HCT116 (cell line): ENCODE results near the gene PKN3.
"Not testable (repeated sequence)": the region's sequence is repeated elsewhere in the genome, so short reads cannot be mapped to it uniquely, and the experiment has no call there.

Experiments
- CTCF ChIP-seq, 3 experiments: fragments of 200-600 bp in 1 of 3; sonication (generic) in 1 of 3; IDR thresholded peaks in 2 of 3; conservative IDR thresholded peaks in 1 of 3; 2 replicates each; pipeline ENCODE4 v1.5.1; 2012 to 2017; ENCODE audit warnings: low read depth in 2 of 3, low read length in 2 of 3, antibody characterized with exemption in 1 of 3, borderline replicate concordance in 1 of 3, control low read depth in 1 of 3, mild to moderate bottlenecking in 1 of 3, mixed read lengths in 1 of 3, mixed run types in 1 of 3, moderate library complexity in 1 of 3; ENCODE audit not compliant: insufficient read depth in 1 of 3
- EZH2 ChIP-seq: fragments of 200-600 bp; sonication (generic); IDR thresholded peaks from 2 replicates; pipeline ENCODE4 v1.6.1; 2017; ENCODE audit warnings: antibody characterized with exemption, mixed run types
- EZH2phosphoT487 ChIP-seq: fragments of 200-600 bp; IDR thresholded peaks from 2 replicates; pipeline ENCODE4 v1.6.1; 2018; ENCODE audit warnings: antibody characterized with exemption, borderline replicate concordance
- FOSL1 ChIP-seq: IDR thresholded peaks from 2 replicates; pipeline ENCODE4 v1.6.1; 2012; ENCODE audit warnings: low read depth
- JUND ChIP-seq: IDR thresholded peaks from 2 replicates; pipeline ENCODE4 v1.6.1; 2012
- POLR2A ChIP-seq: IDR thresholded peaks from 2 replicates; pipeline ENCODE4 v1.7.0; 2011; ENCODE audit warnings: borderline replicate concordance; ENCODE audit not compliant: insufficient read depth, insufficient read length; ENCODE audit errors: extremely low read depth
- POLR2AphosphoS5 ChIP-seq: IDR thresholded peaks from 2 replicates; pipeline ENCODE4 v1.6.1; 2011; ENCODE audit warnings: mild to moderate bottlenecking, low read depth, low read length, moderate library complexity
- TCF7L2 ChIP-seq: IDR thresholded peaks from 2 replicates; pipeline ENCODE4 v1.7.0; 2011; ENCODE audit warnings: borderline replicate concordance, inconsistent platforms; ENCODE audit not compliant: insufficient read depth, insufficient read length; ENCODE audit errors: extremely low read depth
- YY1 ChIP-seq: IDR thresholded peaks from 2 replicates; pipeline ENCODE4 v1.6.1; 2011; ENCODE audit warnings: low read length, low read depth, moderate library complexity, mild to moderate bottlenecking; ENCODE audit not compliant: insufficient replicate concordance; ENCODE audit errors: extremely low read depth
- ZNF274 ChIP-seq: fragments of 200-500 bp; sonication (Bioruptor generic); IDR thresholded peaks from 2 replicates; pipeline ENCODE4 v1.6.1; 2014; ENCODE audit warnings: mild to moderate bottlenecking, low read depth, low read length, inconsistent platforms
- TF ChIP-seq, protein P1 (sequence below): IDR thresholded peaks from 2 replicates; pipeline ENCODE4 v1.6.1; 2012
- TF ChIP-seq, protein P2 (sequence below): IDR thresholded peaks from 2 replicates; pipeline ENCODE4 v1.6.1; 2012

DNA sequence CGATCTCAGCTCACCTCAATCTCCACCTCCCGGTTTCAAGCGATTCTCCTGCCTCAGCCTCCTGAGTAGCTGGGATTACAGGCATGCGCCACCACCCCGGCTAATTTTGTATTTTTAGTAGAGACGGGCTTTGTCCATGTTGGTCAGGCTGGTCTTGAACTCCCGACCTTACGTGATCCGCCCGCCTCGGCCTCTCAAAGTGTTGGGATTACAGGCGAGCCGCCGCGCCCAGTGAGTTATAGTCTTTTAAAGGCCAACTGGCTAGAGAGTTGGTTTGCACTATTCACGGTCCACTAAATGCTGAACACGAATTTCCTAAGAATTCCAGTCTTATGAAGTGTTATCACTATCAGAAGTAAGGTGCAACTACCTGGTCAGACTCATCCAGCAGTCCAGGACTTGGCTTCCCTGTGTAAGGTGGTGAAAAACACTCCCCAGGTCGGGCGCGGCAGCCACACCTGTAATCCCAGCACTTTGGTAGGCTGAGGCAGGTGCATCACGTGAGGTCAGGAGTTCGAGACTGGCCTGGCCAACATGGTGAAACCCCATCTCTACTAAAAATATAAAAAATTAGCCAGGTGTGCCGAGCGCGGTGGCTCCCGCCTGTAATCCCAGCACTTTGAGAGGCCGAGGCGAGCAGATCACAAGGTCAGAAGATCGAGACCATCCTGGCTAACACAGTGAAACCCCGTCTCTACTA is 3.1 kb upstream of the PKN3 start:
- not testable (repeated sequence) for TF ChIP-seq CTCF (IDR thresholded peaks at IDR 0.05 in 2 of 3, conservative IDR thresholded peaks at IDR 0.05 in 1 of 3; ENCODE audit: borderline replicate concordance in 1 of 3, insufficient read depth in 1 of 3, low read depth in 2 of 3, low read length in 2 of 3); POLR2A; JUND; ZNF274; FOSL1; POLR2AphosphoS5; YY1; EZH2; EZH2phosphoT487; TCF7L2
- TF ChIP-seq, protein P1, sequence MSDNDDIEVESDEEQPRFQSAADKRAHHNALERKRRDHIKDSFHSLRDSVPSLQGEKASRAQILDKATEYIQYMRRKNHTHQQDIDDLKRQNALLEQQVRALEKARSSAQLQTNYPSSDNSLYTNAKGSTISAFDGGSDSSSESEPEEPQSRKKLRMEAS, result not testable (repeated sequence)
- TF ChIP-seq, protein P2, sequence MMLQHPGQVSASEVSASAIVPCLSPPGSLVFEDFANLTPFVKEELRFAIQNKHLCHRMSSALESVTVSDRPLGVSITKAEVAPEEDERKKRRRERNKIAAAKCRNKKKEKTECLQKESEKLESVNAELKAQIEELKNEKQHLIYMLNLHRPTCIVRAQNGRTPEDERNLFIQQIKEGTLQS, result not testable (repeated sequence)
